Pons (tissue), 1 donor: ENCODE data around the gene GSG1L2.

Experiments
- DNase-seq: peaks from one replicate; pipeline ENCODE4 v3.0.0-alpha.2; 2016; ENCODE audit warnings: low spot score

Gene GSG1L2

DNA sequence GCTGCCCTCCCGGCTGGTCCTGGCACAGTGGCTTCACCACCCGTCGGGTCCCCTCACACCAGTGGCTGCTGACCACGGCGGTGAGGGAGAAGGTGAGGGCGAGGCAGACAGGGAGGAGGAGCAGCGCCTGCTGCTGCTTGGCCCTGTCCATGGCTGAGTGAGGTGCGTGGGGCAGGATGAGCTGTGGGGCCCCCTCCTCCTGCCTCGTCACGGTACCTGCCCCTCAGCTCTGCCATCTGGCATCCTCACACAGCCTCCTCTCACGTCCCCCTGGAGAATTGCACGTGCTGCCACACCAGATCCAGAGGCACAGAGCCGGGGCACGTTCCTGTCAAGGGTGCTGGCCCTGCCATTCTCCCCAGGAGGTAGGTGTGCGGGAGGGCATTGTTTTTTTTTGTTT lies at the start of gene GSG1L2:
Gene GSG1L2, minus strand, starts transcription at position 159 of the 400 bp plus-strand sequence. Its CDS starts 8 bp downstream, at position 151.
- no peak for DNase-seq

DNA sequence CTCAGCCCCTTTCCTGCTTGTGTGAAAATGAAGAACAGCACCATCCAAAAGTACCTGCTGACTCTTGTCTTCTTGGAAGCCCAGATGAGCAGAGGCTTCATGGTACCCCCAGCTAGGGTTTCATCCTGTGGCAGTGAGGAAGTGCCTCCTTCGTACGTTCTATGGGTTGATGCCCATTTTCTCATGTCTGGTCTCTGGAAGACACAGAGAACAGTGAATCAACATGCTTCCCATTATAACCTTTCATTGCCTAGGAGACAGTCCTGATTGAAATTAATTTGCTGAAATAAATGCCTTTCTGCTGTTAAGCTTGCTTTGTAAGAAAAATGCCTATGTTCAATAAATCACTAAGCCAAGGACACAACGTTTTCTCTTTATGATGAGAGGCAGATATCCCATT lies 46.7 kb upstream of the GSG1L2 start:
- no peak for DNase-seq

DNA sequence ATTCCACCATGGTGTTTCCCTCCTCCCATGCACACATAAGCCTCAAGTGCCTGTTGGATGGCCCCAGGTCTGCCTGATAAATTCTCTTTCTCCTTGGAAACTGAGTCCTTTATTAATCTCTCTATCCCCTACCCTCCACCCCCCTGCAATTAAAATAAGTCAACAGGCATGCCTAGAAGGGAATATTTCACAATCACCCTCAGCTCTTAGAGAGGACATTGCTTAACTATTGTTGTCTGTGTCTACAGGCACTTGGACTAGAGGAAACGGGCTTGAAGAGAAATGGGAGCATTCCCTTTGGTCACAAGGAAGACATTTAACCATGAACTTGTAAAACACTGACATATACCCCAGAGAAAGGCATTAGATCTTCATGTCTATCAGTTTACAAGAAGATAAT lies 43.7 kb upstream of the GSG1L2 start:
- no peak for DNase-seq

DNA sequence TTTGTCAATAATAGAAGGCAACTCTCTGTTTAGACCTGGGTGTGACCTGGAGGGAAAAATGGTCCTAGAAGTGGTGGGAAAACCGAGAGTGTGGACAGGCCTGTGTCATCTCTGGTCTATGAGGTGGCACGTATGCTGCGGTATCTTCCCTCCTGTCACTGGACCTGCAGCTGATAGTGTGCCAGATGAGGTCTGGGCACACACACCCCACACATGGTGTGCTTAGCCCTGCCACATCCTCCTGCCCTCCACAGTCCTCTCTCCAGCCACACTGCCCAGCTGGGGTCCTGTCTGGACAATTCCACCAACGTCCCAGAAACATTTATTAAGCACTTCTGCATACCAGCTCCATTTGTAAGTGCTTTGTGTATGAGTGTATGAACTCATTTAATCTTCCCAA lies 41.1 kb upstream of the GSG1L2 start:
- DNase-seq: no peak

DNA sequence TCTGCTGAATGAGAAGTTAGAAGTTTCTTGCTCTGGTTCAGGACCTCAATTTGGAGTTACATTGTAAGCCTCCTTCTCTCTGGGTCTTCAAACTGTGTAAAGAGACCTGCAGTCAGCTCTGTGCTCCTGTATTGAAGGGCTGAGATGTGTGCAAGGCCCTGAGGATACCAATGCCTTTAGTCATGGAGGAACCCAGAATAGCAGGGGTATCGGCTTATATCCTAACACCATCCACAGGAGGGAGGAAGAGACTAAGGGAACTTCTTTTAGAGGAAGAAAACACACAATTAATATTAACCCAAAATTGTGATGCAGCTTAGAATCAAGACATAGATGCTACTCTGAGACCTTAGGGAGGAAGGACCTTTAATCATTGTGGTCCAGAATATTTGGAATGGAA lies 40.3 kb upstream of the GSG1L2 start:
- no peak for DNase-seq

DNA sequence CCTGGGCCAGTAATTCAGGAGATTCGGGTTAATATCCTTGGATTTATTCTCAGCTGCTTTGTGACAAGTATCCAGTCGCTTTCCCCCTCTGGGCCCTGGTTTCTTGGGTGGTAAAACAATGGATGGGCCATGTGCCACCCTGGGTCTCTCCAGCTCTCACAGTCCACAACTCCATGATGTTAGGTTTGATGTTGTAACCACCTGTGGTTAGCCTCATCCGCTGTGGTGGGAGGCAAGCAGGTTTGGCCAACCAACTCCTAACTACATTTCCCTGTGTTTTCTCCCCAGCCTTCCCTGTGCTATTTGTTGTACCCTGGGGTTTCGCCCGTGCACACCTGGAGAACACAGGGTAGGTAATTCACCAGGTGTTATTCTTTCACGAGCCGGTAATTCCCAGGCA lies 39.0 kb upstream of the GSG1L2 start:
- DNase-seq: no peak

DNA sequence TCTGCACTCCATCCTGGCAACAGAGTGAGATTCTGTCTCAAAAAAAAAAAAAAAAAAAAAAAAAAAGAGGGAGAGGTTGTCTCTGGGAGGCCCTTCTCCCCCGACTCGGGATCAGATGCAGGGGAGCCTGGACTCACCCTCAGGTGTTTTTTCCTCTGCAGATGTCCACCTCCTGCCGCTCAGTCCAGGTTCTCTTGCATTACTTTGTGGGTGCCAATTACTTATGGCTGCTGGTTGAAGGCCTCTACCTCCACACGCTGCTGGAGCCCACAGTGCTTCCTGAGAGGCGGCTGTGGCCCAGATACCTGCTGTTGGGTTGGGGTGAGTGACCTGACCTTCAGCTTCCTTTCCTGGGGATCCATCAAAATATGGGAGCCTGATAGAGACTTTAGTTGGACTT lies 37.9 kb upstream of the GSG1L2 start:
- DNase-seq: no peak

DNA sequence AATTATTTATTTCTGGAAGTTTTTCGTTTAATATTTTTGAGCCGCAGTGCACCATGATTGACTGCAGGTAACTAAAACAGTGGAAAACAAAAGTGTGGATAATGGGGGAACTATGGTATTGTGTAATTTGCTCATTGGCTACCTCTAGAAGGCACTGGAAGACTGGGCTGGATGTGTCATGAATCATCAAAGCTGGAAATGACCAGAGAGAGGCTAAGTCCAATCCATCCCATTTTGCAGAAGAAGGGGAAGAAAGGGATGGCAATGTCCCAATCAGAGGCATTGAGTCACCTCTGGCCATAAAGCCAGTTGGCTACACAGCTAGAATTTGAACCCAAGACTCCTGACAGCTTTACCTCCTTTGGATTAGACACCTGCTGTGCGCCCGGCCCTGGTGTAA lies 33.2 kb upstream of the GSG1L2 start:
- no peak for DNase-seq

DNA sequence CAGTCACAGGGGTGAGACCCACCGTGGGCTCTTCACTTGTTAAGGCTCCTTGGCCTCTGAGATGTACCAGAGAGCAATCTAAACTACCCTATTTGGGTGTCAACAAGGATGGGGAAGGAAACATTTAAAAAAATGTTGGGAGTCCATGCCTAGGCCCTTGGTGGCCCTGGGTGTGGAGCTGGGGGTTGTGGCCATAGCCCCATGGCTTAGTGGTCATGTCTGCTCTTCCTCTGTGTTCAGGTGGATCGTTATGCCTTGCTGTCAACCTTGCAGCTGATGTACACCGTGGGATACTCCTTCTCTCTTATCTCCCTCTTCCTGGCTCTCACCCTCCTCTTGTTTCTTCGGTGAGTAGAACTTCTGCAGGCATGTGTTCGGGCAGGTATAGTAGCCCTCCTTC lies 32.4 kb upstream of the GSG1L2 start:
- DNase-seq: no peak

DNA sequence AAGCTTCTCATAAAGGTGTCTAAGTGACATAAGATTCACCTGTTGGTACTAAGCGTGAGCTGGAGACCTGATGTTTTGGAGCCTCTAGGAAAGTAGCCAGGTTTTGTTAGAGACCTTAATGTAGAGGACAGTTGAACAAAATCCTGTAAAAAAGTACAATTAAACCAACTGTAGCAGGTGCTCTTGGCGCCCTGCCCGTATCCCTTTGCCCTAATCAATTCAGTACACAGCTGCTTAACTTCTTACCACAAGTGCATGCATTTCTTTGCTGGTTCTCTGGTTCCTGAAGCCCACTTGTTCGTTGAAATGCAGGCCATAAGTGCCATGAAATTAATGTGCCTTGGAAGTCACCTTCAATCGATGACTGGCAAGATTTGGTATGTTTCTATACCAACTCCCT lies 28.3 kb upstream of the GSG1L2 start:
- no peak for DNase-seq

DNA sequence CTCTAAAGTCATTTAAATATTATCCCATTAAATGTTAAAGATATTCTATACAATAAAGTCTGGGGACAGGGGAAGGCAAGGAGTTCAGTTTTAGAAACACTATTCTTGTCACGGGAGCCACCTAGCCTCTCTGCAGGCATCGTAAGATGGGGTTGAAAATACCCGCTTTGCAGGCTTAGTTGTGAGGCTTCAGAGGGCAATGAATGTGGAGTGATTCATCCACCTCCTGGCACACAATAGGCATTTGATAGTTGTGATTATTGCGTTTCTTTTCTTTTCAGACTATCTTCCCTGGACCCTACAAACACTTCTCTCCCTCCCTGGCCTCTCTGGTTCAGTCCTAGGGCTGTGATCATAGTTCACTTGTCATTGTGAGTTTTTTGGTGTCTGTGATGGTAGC lies 23.4 kb upstream of the GSG1L2 start:
- DNase-seq: no peak

DNA sequence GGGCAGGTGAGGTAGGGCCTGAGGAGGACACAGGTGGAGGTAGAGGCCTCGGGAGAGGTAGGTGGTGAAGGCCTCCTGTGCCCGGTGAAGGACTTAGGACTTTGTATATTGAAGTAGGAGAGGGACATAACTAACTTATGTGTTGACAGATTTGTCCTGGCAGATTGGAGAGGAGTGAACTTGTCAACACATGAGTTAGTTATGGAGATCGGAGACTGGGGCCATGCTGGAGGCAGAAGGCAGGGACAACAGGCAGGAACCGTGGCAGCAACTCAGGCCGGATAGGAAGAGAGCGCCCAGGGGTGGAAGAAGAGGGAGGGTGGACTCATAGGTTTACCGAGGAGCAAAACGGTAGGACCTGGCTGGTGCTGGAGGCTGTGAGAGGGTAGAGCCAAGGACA lies 22.3 kb upstream of the GSG1L2 start:
- DNase-seq: no peak

DNA sequence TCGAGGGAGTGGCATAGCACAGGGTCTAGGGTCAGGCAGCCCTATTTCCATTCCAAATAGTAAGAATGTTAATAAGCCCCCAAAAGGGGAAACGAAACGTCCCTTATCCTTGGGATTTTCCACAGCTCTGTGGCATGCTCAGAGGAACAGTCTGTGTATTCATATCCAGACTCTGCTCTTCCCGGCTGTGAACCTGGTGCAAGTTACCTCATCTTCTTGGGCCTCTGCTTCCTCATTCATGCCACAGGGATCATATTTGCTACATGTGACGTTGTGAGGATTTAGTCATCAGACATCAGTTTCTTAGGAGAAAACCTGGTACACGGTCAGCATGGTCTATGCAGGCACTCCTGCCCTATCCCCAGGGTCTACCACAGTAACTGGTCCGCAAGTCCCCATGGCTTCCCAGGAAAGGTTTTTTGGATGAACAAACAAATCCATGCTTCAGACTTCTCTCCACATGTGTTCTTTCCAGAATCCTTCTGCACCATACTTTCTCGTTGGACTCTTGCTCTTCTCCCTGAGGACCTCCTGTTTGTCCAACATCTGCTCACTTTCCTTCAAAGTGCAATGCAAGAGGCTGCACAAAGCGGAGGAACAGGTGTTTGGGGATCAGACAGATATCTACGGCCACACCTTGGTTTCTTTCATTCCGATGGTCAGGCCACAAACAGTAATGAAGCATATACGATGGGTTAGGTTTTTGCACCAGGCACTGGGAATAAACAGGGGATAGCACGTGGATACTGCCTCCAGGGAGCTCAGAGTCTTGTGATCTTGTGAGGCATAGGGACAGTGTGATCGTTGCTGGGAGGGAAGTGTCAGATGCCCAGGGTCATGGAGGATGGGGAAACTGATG lies 21.5 kb upstream of the GSG1L2 start:
- no peak for DNase-seq

DNA sequence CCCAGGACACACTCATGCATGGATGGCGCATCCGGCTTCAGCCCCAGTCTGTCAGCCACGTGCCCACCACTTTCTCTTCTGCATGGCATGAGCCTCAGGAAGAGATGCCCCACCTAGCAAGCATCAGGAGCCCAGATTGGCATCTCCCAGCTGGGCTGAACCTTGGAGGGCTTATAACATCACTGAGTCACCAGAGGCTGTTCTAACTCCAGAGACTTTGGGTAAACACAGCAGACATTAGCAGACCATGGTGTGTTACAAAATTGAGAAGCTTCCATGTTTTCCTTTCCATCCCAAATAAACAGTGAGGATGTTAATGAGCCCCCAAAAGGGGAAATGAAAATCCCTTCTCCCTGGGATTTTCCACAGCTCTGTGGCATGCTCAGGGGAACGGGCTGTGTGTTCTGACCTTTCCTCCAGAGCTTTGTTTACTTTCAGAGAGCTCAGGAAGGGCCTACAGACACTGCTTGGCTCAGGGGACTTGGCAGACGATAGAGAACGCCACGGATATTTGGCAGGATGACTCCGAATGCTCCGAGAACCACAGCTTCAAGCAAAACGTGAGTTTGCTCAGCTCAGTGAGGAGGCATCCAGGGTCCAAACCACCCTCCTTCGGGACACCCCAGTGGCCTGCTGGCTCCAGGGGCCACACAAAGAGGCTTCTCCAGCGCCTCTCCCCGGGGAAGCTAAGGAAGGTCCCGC lies 20.3 kb upstream of the GSG1L2 start:
- DNase-seq: peak; percentile 37

DNA sequence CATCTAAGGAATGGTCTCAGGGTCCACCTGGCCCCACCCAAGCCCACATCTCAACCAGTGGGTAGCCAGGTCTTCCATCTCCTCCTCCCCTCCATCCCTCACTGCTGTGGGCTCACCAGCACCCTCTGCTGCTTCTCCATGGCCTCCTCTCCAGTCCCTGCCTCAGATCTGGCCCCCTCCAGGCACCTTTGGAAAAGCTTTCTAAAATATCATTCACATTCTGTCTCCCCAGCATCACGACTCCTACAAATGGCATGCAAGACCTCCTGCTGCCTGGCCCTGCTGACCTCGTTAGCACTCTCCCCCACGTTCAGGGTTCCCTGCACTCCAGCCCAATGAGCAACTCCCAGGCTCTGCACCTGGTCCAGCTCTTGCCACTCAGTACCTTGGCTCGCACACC lies 17.6 kb upstream of the GSG1L2 start:
- no peak for DNase-seq

DNA sequence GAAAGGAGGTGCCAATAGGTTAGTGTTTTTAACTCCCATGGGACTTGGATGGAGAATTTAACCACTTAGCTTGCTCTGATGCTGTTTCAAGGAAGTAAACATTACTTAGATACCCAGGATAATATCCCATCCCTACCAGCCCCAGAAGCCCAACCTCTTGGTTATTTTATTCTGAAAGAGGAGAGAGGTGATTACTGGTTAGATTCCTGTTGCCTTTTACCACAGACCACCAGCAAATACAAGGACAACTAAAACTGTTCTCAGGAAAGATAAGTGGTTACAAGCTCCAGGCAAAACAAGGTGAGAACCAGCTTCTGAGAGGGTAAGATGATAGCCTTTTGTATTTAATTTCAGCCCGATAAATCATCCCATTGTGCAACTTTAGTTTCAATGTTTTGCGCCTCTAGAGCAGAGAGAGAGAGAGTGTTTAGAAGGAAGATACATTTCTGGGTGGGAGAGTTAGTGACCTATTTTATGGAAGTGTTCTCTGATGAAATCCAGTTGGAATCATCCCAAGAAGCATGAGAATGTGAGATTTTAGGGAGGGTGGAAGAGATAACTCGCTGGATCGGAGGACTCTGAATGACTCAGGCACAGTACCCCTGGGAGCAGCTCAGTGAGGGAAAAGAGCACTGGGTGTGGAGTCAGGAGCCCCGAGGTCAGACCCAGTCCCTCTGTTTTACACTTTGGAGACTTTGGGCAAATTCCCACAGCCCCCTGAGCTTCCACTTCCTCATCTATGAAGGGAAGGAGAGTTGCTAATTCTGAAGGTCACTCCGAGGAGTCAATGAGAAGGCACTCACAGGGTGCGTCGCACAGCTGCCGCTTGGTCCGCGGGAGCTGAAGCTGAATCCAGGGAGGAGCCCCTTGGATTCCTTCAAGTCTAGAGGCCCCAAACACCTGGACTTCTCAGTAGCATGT lies 15.9 kb upstream of the GSG1L2 start:
- DNase-seq: no peak

DNA sequence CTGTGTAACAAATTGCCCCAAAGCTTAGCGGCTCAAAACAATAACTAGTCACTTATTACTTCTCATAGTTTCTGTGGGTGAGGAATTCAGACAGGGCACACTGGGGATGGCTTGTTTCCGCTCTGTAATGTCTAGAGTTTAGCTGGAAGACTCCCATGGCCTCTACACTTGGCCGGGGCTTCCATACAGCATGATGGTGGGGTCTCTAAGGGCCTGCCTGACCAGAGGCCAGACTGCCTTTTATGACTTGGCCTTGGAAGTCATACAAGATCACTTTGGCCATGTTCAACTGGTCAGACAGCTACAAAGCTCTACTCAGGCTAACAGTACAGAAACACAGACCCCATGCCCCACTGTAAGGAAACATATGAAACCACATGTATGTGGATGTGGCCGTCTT lies 12.0 kb upstream of the GSG1L2 start:
- DNase-seq: no peak

DNA sequence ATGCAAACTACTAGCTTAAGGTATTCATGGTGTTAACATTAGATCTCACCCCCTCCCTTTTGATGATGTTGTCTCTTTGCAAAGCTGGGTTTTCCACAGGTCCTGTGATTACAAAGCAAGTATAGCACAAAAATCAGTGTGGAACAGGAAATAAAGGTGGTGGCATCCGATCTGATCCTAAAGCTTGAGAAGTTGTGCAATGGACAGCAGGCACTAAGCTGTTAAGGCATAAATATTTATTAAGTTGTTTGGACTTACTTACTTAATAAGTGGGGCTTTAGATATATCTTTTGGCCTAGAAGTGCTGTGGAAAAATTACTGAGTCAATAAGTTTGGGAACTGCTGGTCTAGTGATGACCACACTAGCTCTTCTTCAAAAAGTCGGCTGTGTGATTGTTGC lies 8.8 kb upstream of the GSG1L2 start:
- DNase-seq: no peak

DNA sequence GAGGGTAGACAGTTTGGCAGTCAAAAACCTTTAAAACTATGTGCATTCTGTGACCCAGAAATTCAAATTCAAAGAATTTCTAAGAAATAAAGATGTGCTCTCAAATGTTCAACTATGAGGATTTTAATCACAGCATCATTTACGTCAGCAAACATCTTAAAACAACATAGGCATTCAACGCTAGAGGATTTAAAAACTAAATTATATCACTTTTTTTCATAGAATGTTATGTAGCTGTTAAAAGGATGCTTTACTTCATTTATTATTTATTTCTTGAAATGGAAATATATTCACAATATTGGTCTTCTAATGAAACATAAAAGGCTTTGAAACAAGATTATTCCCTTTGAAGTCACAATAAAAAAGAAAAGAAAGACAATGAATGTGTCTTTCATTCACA lies 7.5 kb upstream of the GSG1L2 start:
- no peak for DNase-seq

DNA sequence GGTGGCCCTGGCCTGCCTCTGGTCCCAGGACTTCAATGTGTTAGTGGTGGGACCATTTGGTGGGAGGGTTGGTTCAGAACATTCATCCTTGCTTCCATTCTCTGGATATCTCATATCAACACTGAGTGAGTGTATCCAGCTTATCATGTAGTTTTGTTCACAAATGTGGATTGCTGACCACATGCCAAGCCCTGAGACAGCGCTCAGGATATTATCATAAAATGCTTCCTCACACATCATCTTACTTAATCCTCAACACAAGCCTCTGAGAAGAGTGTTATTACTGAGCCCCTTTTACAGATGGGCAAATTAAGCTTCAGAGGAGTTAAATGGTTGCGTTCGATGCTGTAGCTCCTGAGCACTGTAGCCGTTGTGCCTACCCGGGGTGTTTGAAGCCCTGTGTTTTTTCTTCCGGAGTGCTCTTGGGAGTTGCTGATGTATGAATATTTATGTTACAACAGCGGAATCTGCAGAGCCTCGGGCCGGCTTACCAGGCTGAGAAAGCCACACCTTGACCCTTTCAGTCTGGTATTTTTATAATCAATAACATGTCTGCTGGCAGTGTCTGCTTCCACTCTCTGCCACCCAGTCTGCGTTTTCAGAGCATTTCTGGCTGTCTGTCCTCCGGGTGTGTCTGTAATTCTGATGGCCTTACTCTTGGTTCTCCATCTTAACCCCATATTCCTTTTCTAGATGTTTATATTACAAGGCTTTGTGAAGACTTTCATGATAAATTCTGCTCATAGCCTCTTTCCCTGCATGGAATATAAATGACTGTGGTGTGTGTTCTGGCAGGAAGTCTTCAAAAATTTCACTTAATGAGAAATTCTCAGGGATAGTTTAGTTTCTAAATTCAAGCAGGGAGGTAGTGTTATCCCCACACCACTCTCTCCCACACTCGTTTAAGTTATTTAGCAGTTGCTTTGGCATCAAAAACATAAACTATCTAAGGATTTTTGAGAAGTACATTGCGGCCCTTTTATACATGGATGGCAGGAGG lies 6.7 kb upstream of the GSG1L2 start:
- DNase-seq: no peak

DNA sequence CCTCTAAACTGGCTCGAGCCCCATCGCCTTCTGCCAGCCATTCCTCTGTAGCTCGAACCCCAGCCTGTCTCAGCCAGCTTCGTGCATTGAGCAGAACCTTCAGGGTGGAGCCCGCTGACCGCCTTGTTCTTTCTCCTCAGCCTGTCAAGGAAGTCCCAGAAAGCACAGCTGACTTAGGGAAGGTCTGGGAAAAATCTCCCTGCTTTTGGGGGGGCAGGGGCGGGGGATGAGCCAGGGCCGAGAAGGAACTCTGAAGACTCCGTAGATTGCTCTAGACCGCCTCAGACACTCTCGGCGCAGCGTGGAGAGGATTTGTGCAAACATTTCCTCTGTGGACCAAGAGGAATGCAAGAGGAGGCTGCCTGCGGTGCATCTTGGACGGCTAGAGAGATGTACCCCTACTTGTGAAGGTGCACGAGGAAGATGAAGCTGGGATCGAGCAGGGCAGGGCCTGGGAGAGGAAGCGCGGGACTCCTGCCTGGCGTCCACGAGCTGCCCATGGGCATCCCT lies 3.8 kb upstream of the GSG1L2 start, which contains the start of gene GLP2R:
Gene GLP2R, plus strand, starts transcription at position 284 of the 510 bp plus-strand sequence. Its CDS starts 140 bp downstream, at position 424.
- DNase-seq: no peak
